Endothelial cell (in vitro differentiated cells): ENCODE data around the gene CLMP. TPM values are rescaled to one million over a fixed set of nuclear protein-coding genes. Genes with fewer than 3 reads are reported as not detected.

Experiments
- DNase-seq: peaks from one replicate; pipeline ENCODE4 v3.0.0; 2021; ENCODE audit warnings: low spot score
- H3K27ac Mint-ChIP-seq: one replicate; pipeline ENCODE4 v1.8.0; 2021; ENCODE audit warnings: mixed read lengths, inconsistent platforms; ENCODE audit not compliant: unreplicated experiment
- H3K27me3 Mint-ChIP-seq: one replicate; pipeline ENCODE4 v1.8.0; 2021; ENCODE audit warnings: mild to moderate bottlenecking, moderate library complexity, mixed read lengths, inconsistent platforms; ENCODE audit not compliant: unreplicated experiment
- H3K36me3 Mint-ChIP-seq: one replicate; pipeline ENCODE4 v1.8.0; 2021; ENCODE audit warnings: mild to moderate bottlenecking, low read depth, mixed read lengths, inconsistent platforms; ENCODE audit not compliant: unreplicated experiment
- H3K4me1 Mint-ChIP-seq: one replicate; pipeline ENCODE4 v1.8.0; 2021; ENCODE audit warnings: mild to moderate bottlenecking, mixed read lengths, inconsistent platforms; ENCODE audit not compliant: unreplicated experiment
- H3K4me3 Mint-ChIP-seq: one replicate; pipeline ENCODE4 v1.8.0; 2021; ENCODE audit warnings: mild to moderate bottlenecking, mixed read lengths, inconsistent platforms; ENCODE audit not compliant: unreplicated experiment
- H3K9me3 Mint-ChIP-seq: one replicate; pipeline ENCODE4 v1.8.0; 2021; ENCODE audit warnings: mixed read lengths, inconsistent platforms; ENCODE audit not compliant: unreplicated experiment
- CTCF ChIP-seq: fragments of 200-600 bp; sonication (generic); IDR thresholded peaks from one replicate; pipeline ENCODE4 v1.5.0; 2021; ENCODE audit warnings: antibody characterized with exemption; ENCODE audit not compliant: unreplicated experiment
- total RNA-seq: library from RNA; stranded (reverse); fragmentation: NEBNext Ultra II Directional; extraction: Animal tissue kit (Norgen Biotek cat#: 25700); gene quantifications from one replicate; pipeline ENCODE4 v1.2.1, GENCODE V29; 2021; ENCODE audit not compliant: unreplicated experiment

CLMP gene
- total RNA-seq, 1 donor from 2014 or later, result 5.5 TPM

GRCh38 chr11:123184531-123184930 is 10.5 kb downstream of the CLMP start:
- TF ChIP-seq CTCF, result no peak
- Mint-ChIP-seq H3K9me3 (no peaks in the 10 kb centered on the region), H3K27me3 (peaks cover 10% of the 10 kb centered on the region), H3K4me1 (peaks cover 11% of the 10 kb centered on the region), H3K36me3 (no peaks in the 10 kb centered on the region), H3K4me3 (no peak overlapping the region), H3K27ac (no peak overlapping the region)
- DNase-seq, result no peak

GRCh38 chr11:123183391-123184099 is 11.5 kb downstream of the CLMP start:
- Mint-ChIP-seq H3K4me1 (peaks cover 13% of the 10 kb centered on the region), H3K27ac (no peak overlapping the region), H3K4me3 (no peak overlapping the region), H3K9me3 (no peaks in the 10 kb centered on the region), H3K27me3 (peaks cover 12% of the 10 kb centered on the region), H3K36me3 (no peaks in the 10 kb centered on the region)
- no peak for TF ChIP-seq CTCF
- DNase-seq, result no peak

- H3K27ac Mint-ChIP-seq, result no peak overlapping the region
- H3K9me3 Mint-ChIP-seq, result no peaks in the 10 kb centered on the region
- TF ChIP-seq CTCF, result no peak
- H3K4me3 Mint-ChIP-seq, result no peak overlapping the region
- H3K27me3 Mint-ChIP-seq, result peaks cover 12% of the 10 kb centered on the region
- no peaks in the 10 kb centered on the region for H3K36me3 Mint-ChIP-seq
- DNase-seq, result no peak
- peaks cover 4% of the 10 kb centered on the region for H3K4me1 Mint-ChIP-seq
These were observed 13.1 kb downstream of the CLMP start for GRCh38 chr11:123181767-123182500.

GRCh38 chr11:123181075-123181474 is 14.0 kb downstream of the CLMP start:
- peaks cover 4% of the 10 kb centered on the region for H3K4me1 Mint-ChIP-seq
- H3K27me3 Mint-ChIP-seq, result peaks cover 12% of the 10 kb centered on the region
- TF ChIP-seq CTCF, result no peak
- DNase-seq, result no peak
- no peak overlapping the region for H3K27ac Mint-ChIP-seq
- H3K9me3 Mint-ChIP-seq, result no peaks in the 10 kb centered on the region
- H3K4me3 Mint-ChIP-seq, result no peak overlapping the region
- H3K36me3 Mint-ChIP-seq, result no peaks in the 10 kb centered on the region

- H3K4me1 Mint-ChIP-seq, result peaks cover 4% of the 10 kb centered on the region
- no peak overlapping the region for H3K27ac Mint-ChIP-seq
- H3K4me3 Mint-ChIP-seq, result no peak overlapping the region
- H3K36me3 Mint-ChIP-seq, result no peaks in the 10 kb centered on the region
- H3K27me3 Mint-ChIP-seq, result peaks cover 12% of the 10 kb centered on the region
- no peak for DNase-seq
- no peak for TF ChIP-seq CTCF
- no peaks in the 10 kb centered on the region for H3K9me3 Mint-ChIP-seq
These were observed 14.5 kb downstream of the CLMP start for GRCh38 chr11:123180574-123180973.
